GM19193 (cell line): ENCODE results near the gene STARD13.

Source experiments
- POLR2A ChIP-seq: IDR thresholded peaks from 4 replicates; pipeline ENCODE4 v1.6.1; 2011; ENCODE audit not compliant: insufficient read depth, insufficient read length; ENCODE audit errors: extremely low read depth

The STARD13 gene

DNA sequence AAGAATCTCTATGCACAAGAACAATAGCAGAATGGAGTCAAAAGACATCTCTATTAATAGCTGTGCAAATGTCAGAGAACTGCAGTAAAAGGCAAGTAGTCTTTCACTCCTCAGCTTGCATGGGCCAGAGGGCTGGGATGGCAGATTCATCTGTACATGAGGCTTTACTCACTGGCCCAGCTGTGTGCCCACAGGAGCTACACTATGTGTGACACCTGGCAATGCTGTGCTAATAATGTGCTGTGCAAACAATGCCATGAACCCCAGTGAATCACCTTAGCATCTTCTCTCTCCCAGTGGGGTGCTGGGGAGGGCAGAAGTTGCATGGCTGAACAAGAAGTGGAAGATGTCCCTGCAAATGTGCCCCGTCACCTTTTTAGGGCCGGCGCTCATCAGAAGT, 196.2 kb downstream of the STARD13 start:
- no peak for TF ChIP-seq POLR2A

DNA sequence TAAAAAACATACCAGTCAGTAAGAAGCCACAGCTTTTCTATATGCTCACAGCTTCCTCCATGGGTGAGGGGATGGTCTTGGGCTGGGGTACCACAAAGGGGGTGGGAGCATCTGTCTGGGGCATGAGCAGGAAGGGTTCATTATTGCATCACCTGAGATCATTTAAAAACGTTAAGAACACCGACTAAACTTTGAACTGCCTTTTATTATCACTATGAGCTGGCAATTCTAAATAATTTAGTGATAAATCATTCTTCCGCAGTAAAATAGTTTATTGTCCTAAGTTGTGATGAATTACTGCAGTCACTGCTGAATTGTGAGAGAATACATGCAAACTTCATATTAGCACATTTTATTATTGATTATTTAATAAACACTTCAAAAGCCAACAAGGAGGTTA, 197.8 kb downstream of the STARD13 start:
- TF ChIP-seq POLR2A, result no peak

DNA sequence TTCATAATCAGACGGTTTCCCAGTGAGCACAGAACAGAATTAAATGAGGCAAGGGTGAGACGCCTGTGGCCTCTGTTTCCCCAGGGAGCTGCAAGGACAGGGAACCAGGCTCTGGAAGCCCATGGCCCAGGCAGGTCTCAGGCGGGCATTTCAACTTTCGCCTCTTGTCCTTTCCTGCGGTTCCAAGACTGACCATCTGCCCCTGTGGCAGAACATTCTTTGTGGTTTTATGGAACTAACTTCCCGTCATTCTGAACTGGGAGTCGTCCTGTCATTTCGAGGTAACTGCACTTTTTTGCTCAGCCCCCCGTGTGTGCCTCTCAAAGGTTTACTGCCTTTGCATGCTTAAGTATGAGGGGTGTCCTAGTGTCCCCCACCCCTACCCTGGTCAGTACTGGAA, 198.5 kb downstream of the STARD13 start:
- TF ChIP-seq POLR2A, result no peak

- no peak for TF ChIP-seq POLR2A
Measured at GRCh38 chr13:33083054-33083453, 202.5 kb downstream of the STARD13 start.

GRCh38 chr13:33081666-33082065, 203.9 kb downstream of the STARD13 start:
- no peak for TF ChIP-seq POLR2A

DNA sequence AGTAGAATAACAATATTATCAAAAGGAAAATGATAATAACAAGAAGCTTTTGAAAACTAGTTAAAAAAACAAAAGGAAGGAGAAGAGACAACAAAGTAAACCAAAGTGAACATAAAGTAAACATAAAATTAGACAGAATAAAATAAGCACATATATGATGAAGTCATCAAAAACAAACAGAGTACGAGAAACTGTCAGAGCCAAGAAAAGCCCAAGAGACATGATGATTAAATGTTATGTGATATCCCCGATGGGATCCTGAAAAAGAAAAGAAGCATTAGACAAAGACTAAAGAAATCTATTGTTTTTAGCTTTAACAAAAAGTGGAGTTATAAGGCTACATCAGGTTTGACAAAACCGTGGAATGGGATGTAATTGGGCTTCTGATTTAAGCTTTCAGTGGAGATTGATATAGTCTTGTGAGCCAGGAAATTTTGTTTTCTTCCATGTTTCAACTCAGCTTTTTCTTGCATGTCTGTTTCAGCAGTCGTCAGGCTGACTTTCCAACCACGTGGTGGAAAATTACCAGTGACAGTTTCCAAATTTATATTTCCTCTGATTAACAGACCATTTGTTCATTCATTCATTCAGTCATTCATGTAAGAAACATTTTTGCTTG, 204.5 kb downstream of the STARD13 start:
- TF ChIP-seq POLR2A, result no peak

GRCh38 chr13:33079960-33080359, 205.6 kb downstream of the STARD13 start:
- TF ChIP-seq POLR2A, result no peak

DNA sequence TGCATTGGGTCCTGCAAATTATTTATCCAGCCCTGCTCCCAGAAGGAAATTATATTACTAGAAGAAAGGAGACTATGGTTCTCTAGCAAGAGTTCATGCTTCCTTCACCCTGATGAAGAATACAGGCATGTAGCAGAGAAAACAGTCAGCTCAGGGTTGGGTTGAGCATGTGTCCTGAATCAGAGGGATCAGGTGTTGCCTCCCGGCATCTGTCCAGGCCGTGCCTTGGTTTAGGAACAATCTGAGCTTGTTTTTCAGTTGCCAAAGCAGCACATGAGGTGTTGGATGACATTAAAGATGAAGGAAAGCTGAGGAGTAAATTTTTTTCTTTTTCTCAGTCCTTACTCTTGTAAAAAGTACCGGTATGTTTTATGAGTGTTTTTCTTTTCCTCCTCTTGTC, 207.3 kb downstream of the STARD13 start:
- no peak for TF ChIP-seq POLR2A

GRCh38 chr13:33076001-33076992, 209.3 kb downstream of the STARD13 start:
- no peak for TF ChIP-seq POLR2A

- TF ChIP-seq POLR2A, result no peak
Measured at GRCh38 chr13:33073338-33073737, 212.2 kb downstream of the STARD13 start.

GRCh38 chr13:33072759-33073158, 212.8 kb downstream of the STARD13 start:
- TF ChIP-seq POLR2A, result no peak

DNA sequence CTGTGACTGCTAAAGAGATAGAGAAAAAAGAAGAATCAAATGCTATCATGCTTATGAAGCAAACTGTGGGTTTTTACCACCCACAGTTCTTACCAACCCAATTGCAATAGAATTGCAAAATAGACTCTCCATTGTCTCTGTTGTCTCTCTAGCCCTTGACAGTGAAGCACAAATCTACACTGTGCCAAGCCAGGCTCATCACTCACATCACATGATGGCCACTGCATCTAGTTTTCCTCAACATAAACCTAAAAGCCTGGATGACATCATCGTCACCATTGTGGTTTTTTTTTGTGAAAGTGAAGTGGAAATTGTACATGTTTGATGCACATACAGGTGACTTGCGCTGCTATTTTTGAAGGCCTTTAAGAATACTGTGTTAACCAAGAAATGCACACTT, 213.3 kb downstream of the STARD13 start:
- no peak for TF ChIP-seq POLR2A

DNA sequence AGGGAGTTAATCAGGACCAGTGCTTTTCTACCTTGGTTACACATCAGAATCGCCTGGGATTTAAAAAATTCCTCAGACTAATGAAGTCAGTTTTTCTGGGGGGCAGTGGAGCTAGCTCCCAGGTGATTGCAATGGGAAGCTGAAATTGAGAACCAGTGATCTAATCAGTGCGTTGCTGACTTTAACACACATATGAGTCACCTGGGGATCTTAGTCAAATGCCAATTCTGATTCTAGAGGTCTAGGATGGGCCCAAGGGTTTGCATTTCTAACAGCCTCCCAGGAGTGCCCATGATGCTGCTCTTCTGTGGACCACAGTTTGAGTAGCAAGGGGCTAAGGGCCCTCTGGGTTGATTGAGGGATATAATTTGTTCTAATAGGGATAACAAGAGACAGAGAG, 214.8 kb downstream of the STARD13 start:
- TF ChIP-seq POLR2A, result no peak

DNA sequence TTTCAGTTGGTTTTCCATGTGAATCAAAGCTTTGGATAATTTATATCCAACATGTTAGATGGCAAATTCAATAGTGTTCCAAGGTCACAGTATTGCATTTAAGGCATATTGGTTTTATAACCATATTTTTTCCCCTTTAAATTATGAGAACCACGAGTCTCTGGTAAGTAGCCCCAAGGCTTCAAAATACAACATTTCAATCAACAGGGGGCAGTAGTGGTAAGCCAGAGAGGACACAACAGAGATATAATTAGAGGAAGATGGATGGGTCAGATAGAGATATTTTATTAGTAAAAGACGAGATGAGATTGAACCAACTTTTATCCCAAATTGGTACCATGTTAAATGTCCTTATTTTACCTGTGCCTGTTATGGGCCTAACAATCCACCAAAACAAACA, 216.2 kb downstream of the STARD13 start:
- no peak for TF ChIP-seq POLR2A

GRCh38 chr13:33066329-33066728, 219.2 kb downstream of the STARD13 start:
- no peak for TF ChIP-seq POLR2A

DNA sequence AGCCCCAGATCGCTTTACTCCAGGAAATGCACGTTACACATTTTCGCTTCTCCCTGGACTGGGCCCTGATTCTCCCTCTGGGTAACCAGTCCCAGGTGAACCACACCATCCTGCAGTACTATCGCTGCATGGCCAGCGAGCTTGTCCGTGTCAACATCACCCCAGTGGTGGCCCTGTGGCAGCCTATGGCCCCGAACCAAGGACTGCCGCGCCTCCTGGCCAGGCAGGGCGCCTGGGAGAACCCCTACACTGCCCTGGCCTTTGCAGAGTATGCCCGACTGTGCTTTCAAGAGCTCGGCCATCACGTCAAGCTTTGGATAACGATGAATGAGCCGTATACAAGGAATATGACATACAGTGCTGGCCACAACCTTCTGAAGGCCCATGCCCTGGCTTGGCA, 224.7 kb downstream of the STARD13 start:
- TF ChIP-seq POLR2A, result no peak

GRCh38 chr13:33058776-33059327, 226.7 kb downstream of the STARD13 start:
- no peak for TF ChIP-seq POLR2A
